Activated CD4-positive, alpha-beta T cell treated with anti-CD3 and anti-CD28 coated beads, Interleukin-2, amount 10 ng/mL, durations not matched to agents 24 days and 14 days (primary cell): ENCODE data around the gene CEP170. TPM values are rescaled to one million over a fixed set of nuclear protein-coding genes. Genes with fewer than 3 reads are reported as not detected.

Source experiments
- DNase-seq: peaks from one replicate; pipeline ENCODE4 v3.0.0; 2022
- H3K27ac Mint-ChIP-seq: one replicate; pipeline ENCODE4 v1.8.0; 2022; ENCODE audit warnings: mild to moderate bottlenecking, mixed read lengths
- H3K27me3 Mint-ChIP-seq: one replicate; pipeline ENCODE4 v1.8.0; 2022; ENCODE audit warnings: mixed read lengths
- H3K36me3 Mint-ChIP-seq: one replicate; pipeline ENCODE4 v1.8.0; 2022; ENCODE audit warnings: low read depth, mild to moderate bottlenecking, mixed read lengths
- H3K4me1 Mint-ChIP-seq: one replicate; pipeline ENCODE4 v1.8.0; 2021; ENCODE audit warnings: mixed read lengths
- H3K4me3 Mint-ChIP-seq: one replicate; pipeline ENCODE4 v1.8.0; 2022; ENCODE audit warnings: mild to moderate bottlenecking, moderate library complexity, mixed read lengths
- H3K9me3 Mint-ChIP-seq: one replicate; pipeline ENCODE4 v1.8.0; 2021; ENCODE audit warnings: mixed read lengths
- intact Hi-C: fragments of 100-400 bp; cut with micrococcal nuclease; formaldehyde crosslinking; loops from one replicate; pipeline ENCODE4 v1.15.1; 2023
- total RNA-seq: library from RNA; stranded (reverse); gene quantifications from 2 replicates; pipeline ENCODE4 v1.2.3, GENCODE V29; 2022

CEP170 gene
- total RNA-seq, 1 donor from 2014 or later = 53.4 TPM

- Mint-ChIP-seq H3K27me3 (no peaks in the 10 kb centered on the region), H3K27ac (no peak overlapping the region), H3K36me3 (peaks cover 7% of the 10 kb centered on the region), H3K9me3 (no peaks in the 10 kb centered on the region), H3K4me3 (no peak overlapping the region), H3K4me1 (peaks cover 24% of the 10 kb centered on the region)
- DNase-seq = no peak
- intact Hi-C loops = loop anchor here (10.0 kb wide), 3 partner anchors 1066 to 1896 kb away; partner anchors contain the start of genes FH and KIF26B
Observed at GRCh38 chr1:243258731-243259130, 3.6 kb upstream of the CEP170 start.

- peaks cover 32% of the 10 kb centered on the region for H3K4me1 Mint-ChIP-seq
- no peaks in the 10 kb centered on the region for H3K27me3 Mint-ChIP-seq
- no peak overlapping the region for H3K27ac Mint-ChIP-seq
- no peaks in the 10 kb centered on the region for H3K9me3 Mint-ChIP-seq
- intact Hi-C loops = loop anchor here (2.0 to 10.0 kb wide), 4 partner anchors 1068 to 1898 kb away; partner anchors contain the start of genes FH and KIF26B
- no peak overlapping the region for H3K4me3 Mint-ChIP-seq
- DNase-seq = peak; percentile 38
- peaks cover 7% of the 10 kb centered on the region for H3K36me3 Mint-ChIP-seq
Observed at GRCh38 chr1:243257189-243257588, 2.1 kb upstream of the CEP170 start.

- H3K27ac Mint-ChIP-seq = peak overlapping the region; percentile 100
- peak overlapping the region; percentile 89 for H3K4me3 Mint-ChIP-seq
- intact Hi-C loops = loop anchor here (2.0 to 10.0 kb wide), 4 partner anchors 1068 to 1898 kb away; partner anchors contain the start of genes FH and KIF26B
- peaks cover 36% of the 10 kb centered on the region for H3K4me1 Mint-ChIP-seq
- peak; percentile 55 for DNase-seq
- peaks cover 7% of the 10 kb centered on the region for H3K36me3 Mint-ChIP-seq
- no peaks in the 10 kb centered on the region for H3K27me3 Mint-ChIP-seq
- no peaks in the 10 kb centered on the region for H3K9me3 Mint-ChIP-seq
Observed at GRCh38 chr1:243256590-243256989, 1.5 kb upstream of the CEP170 start.

- intact Hi-C loops = loop anchor here (1.0 to 10.0 kb wide), 12 partner anchors 31 to 1899 kb away; partner anchors contain the start of genes COX20, FH and KIF26B
- Mint-ChIP-seq H3K4me1 (peaks cover 36% of the 10 kb centered on the region), H3K27me3 (no peaks in the 10 kb centered on the region), H3K4me3 (peak within 1 kb of the TSS; percentile 89), H3K27ac (peak within 1 kb of the TSS; percentile 100), H3K9me3 (no peaks in the 10 kb centered on the region), H3K36me3 (peaks cover 5% of the 10 kb centered on the region)
- DNase-seq = peak; percentile 98
Observed at GRCh38 chr1:243255791-243256512, 871 bp upstream of the CEP170 start, which contains the start of gene SDCCAG8. TSS of gene SDCCAG8 (plus strand) at chr1:243256041. CDS start at chr1:243256174, 133 bp downstream.

GRCh38 chr1:243254233-243254926 lies 701 bp downstream of the CEP170 start:
- DNase-seq = peak; percentile 90
- peaks cover 4% of the 10 kb centered on the region for H3K36me3 Mint-ChIP-seq
- peak overlapping the region; percentile 95 for H3K27ac Mint-ChIP-seq
- H3K4me3 Mint-ChIP-seq = peak overlapping the region; percentile 89
- intact Hi-C loops = loop anchor here (2.0 to 10.0 kb wide), 7 partner anchors 37 to 1900 kb away; partner anchors contain the start of genes FH and KIF26B
- no peaks in the 10 kb centered on the region for H3K9me3 Mint-ChIP-seq
- H3K4me1 Mint-ChIP-seq = peaks cover 32% of the 10 kb centered on the region
- no peaks in the 10 kb centered on the region for H3K27me3 Mint-ChIP-seq

- DNase-seq = peak; percentile 70
- Mint-ChIP-seq H3K27me3 (no peaks in the 10 kb centered on the region), H3K4me3 (peak overlapping the region; percentile 89), H3K4me1 (peaks cover 32% of the 10 kb centered on the region), H3K36me3 (peaks cover 4% of the 10 kb centered on the region), H3K27ac (peak overlapping the region; percentile 74), H3K9me3 (no peaks in the 10 kb centered on the region)
- intact Hi-C loops = loop anchor here (2.0 to 10.0 kb wide), 7 partner anchors 37 to 1901 kb away; partner anchors contain the start of genes FH and KIF26B
Observed at GRCh38 chr1:243253926-243254232, 1.2 kb downstream of the CEP170 start.

- no peaks in the 10 kb centered on the region for H3K9me3 Mint-ChIP-seq
- peaks cover 36% of the 10 kb centered on the region for H3K4me1 Mint-ChIP-seq
- H3K4me3 Mint-ChIP-seq = peak overlapping the region; percentile 89
- DNase-seq = peak; percentile 60
- no peaks in the 10 kb centered on the region for H3K27me3 Mint-ChIP-seq
- intact Hi-C loops = loop anchor here (5.0 to 10.0 kb wide), 4 partner anchors 36 to 1901 kb away; partner anchors contain the start of genes FH and KIF26B
- peaks cover 4% of the 10 kb centered on the region for H3K36me3 Mint-ChIP-seq
- peak overlapping the region; percentile 74 for H3K27ac Mint-ChIP-seq
Observed at GRCh38 chr1:243253211-243253925, 1.7 kb downstream of the CEP170 start.

- Mint-ChIP-seq H3K4me1 (peaks cover 37% of the 10 kb centered on the region), H3K27ac (no peak overlapping the region), H3K27me3 (no peaks in the 10 kb centered on the region), H3K36me3 (peaks cover 6% of the 10 kb centered on the region), H3K4me3 (no peak overlapping the region), H3K9me3 (no peaks in the 10 kb centered on the region)
- no peak for DNase-seq
- intact Hi-C loops = loop anchor here (5.0 to 10.0 kb wide), 4 partner anchors 34 to 1903 kb away; partner anchors contain the start of genes FH and KIF26B
Observed at GRCh38 chr1:243251539-243251938, 3.5 kb downstream of the CEP170 start.

- Mint-ChIP-seq H3K36me3 (peaks cover 7% of the 10 kb centered on the region), H3K4me3 (no peak overlapping the region)
- intact Hi-C loops = loop anchor here (5.0 to 10.0 kb wide), 4 partner anchors 33 to 1905 kb away; partner anchors contain the start of genes FH and KIF26B
Observed at GRCh38 chr1:243250102-243250501, 5.0 kb downstream of the CEP170 start.

GRCh38 chr1:243249214-243249613 lies 5.9 kb downstream of the CEP170 start:
- H3K9me3 Mint-ChIP-seq = no peaks in the 10 kb centered on the region
- no peak overlapping the region for H3K4me3 Mint-ChIP-seq
- intact Hi-C loops = no loop called here
- H3K4me1 Mint-ChIP-seq = peaks cover 29% of the 10 kb centered on the region
- no peaks in the 10 kb centered on the region for H3K27me3 Mint-ChIP-seq
- DNase-seq = peak; percentile 30
- H3K27ac Mint-ChIP-seq = no peak overlapping the region
- H3K36me3 Mint-ChIP-seq = peaks cover 11% of the 10 kb centered on the region

More at GRCh38 chr1:243250102-243250501, 5.0 kb downstream of the CEP170 start:
- no peaks in the 10 kb centered on the region for H3K27me3 Mint-ChIP-seq
- no peak overlapping the region for H3K27ac Mint-ChIP-seq
- no peak for DNase-seq
- peaks cover 31% of the 10 kb centered on the region for H3K4me1 Mint-ChIP-seq
- H3K9me3 Mint-ChIP-seq = no peaks in the 10 kb centered on the region

GRCh38 chr1:243247901-243248300 lies 7.2 kb downstream of the CEP170 start:
- no peaks in the 10 kb centered on the region for H3K9me3 Mint-ChIP-seq
- H3K27ac Mint-ChIP-seq = no peak overlapping the region
- no peak overlapping the region for H3K4me3 Mint-ChIP-seq
- no peak for DNase-seq
- intact Hi-C loops = no loop called here
- H3K36me3 Mint-ChIP-seq = peaks cover 16% of the 10 kb centered on the region
- H3K4me1 Mint-ChIP-seq = peaks cover 18% of the 10 kb centered on the region
- no peaks in the 10 kb centered on the region for H3K27me3 Mint-ChIP-seq

- Mint-ChIP-seq H3K27me3 (no peaks in the 10 kb centered on the region), H3K36me3 (peaks cover 20% of the 10 kb centered on the region), H3K4me1 (peaks cover 17% of the 10 kb centered on the region), H3K9me3 (no peaks in the 10 kb centered on the region), H3K4me3 (no peak overlapping the region), H3K27ac (no peak overlapping the region)
- DNase-seq = no peak
- intact Hi-C loops = no loop called here
Observed at GRCh38 chr1:243246916-243247315, 8.2 kb downstream of the CEP170 start.

GRCh38 chr1:243244432-243244841 lies 10.6 kb downstream of the CEP170 start:
- intact Hi-C loops = no loop called here
- H3K4me1 Mint-ChIP-seq = peaks cover 8% of the 10 kb centered on the region
- H3K4me3 Mint-ChIP-seq = no peak overlapping the region
- no peak overlapping the region for H3K27ac Mint-ChIP-seq
- DNase-seq = no peak
- H3K9me3 Mint-ChIP-seq = no peaks in the 10 kb centered on the region
- H3K36me3 Mint-ChIP-seq = peaks cover 23% of the 10 kb centered on the region
- no peaks in the 10 kb centered on the region for H3K27me3 Mint-ChIP-seq
